ENCODE data around the gene GMPS. TPM values are rescaled to one million over a fixed set of nuclear protein-coding genes. Genes with fewer than 3 reads are reported as not detected.
"Not testable (repeated sequence)": the region's sequence is repeated elsewhere in the genome, so short reads cannot be mapped to it uniquely, and the experiment has no call there.

GMPS gene
- total RNA-seq = 100 to 1,000 TPM; 114 to 123 TPM

DNA sequence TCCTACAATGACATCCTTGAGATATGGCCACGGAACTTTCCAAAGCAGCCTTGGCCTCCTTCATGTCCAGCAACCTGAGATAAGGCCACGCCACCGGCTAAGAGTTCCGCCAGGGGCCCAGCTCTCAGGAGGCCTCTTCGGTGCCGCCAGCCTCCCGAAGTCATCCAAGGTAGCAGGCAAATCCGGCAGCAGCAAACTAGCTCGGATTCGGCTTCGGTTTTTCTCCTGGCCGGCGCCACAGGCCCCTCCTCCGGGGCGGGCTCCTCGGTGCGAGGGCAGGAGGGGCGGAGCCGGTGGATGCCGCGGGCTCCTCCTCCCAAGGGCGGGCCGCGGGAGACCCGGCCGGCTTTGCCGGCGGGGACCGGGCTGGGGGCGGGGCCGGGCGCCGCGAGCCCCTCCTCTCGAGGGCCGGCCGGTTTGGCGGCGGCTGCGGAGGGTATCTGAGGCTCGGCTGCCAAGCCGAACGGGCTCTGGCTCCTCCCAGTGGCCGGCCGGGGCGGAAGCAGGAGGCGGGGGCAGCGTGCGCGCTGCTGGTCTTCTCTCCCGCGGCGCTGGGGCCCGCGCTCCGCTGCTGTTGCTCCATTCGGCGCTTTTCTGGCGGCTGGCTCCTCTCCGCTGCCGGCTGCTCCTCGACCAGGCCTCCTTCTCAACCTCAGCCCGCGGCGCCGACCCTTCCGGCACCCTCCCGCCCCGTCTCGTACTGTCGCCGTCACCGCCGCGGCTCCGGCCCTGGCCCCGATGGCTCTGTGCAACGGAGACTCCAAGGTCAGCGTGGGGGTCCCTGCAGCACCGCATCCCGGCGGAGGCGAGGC, at the start of gene GMPS:
Gene GMPS, plus strand, starts transcription at position 518 of the 812 bp plus-strand sequence. Its CDS starts 221 bp downstream, at position 739.
- peak; percentile 94 for DNase-seq
- Mint-ChIP-seq H3K36me3 (ENCODE audit: low read depth) (peaks cover 3% of the 10 kb centered on the region), H3K4me1 (ENCODE audit: low read depth) (peaks cover 22% of the 10 kb centered on the region), H3K4me3 (peak within 1 kb of the TSS; percentile 90), H3K9me3 (no peaks in the 10 kb centered on the region), H3K27ac (peak within 1 kb of the TSS; percentile 90), H3K27me3 (ENCODE audit: low read depth) (no peaks in the 10 kb centered on the region)
- intact Hi-C loops (cut with micrococcal nuclease) = loop anchor here (1.0 to 10.0 kb wide), 9 partner anchors 8 to 1746 kb away; partner anchors contain the start of genes ARHGEF26, C3orf33, CCNL1 and DHX36
- CTCF ChIA-PET = interaction anchor here (0.8 to 2.9 kb wide), 5 partner anchors 11 to 64 kb away, joined by 3 to 21 read pairs (median 3); partner anchors contain the start of genes C3orf33 and SLC33A1

DNA sequence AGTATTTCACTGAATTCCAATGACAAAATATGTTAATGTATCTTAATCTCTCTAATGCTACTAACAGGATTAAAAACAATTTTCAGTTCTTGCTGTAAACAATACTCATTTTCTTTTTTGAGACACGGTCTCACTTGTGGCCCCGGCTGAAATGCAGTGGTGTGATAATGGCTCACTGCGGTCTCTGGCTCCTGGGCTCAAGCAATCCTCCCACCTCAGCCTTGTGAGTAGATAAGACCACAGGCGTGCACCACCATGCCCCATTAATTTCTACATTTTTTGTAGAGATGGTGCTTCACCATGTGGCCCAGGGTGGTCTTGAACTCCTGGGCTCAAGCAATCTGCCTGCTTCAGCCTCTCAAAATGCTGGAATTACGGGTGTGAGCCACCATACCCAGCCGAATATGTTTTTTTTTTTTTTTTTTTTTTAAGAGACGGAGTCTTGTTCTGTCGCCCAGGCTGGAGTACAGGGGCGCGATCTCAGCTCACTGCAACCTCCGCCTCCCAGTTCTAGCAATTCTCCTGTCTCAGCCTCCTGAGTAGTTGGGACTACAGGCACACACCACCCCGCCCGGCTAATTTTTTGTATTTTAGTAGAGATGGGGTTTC, 41.9 kb upstream of the GMPS start:
- H3K27ac Mint-ChIP-seq; H3K9me3 Mint-ChIP-seq; intact Hi-C loops (cut with micrococcal nuclease); H3K4me3 Mint-ChIP-seq; DNase-seq; H3K27me3 Mint-ChIP-seq (ENCODE audit: low read depth); H3K4me1 Mint-ChIP-seq (ENCODE audit: low read depth): not testable (repeated sequence)
- CTCF ChIA-PET = interaction anchor here (0.6 kb wide), 1 partner anchor 529 kb away, joined by 5 read pairs; no protein-coding TSS in a partner anchor
- peaks cover 11% of the 10 kb centered on the region for H3K36me3 Mint-ChIP-seq (ENCODE audit: low read depth)

DNA sequence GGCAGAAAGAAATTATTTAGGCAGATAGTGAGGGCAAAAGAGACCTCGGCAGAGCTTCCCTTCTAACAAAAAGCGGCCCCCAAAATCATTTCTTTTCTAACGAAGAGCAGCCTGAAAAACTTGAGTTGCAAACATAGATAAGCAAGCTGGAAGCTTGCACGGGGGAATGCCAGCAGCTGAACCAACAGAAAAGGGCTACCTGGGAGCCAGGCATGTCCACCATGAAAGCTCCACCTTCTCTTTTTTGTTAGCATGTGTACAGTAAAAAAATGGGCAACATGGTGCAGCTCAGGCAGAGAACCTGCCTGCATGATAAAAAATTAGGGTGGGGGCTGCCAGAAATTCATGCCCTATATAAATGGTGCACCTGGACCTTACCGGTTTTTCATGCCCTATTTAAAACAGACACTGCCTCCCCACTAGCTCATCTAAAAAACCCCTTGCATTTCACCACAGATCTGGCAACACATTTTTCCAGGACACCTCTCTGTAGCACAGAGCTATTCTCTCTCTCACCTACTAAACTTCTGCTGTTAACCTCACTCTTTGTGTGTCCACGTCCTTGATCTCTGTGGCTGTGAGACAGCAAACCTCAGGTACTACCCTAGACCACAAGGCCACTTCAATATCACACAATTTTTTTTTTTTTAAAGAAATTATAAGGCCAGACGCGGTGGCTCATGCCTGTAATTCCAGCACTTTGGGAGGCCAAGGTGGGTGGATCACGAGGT, 34.9 kb upstream of the GMPS start:
- H3K9me3 Mint-ChIP-seq = no peaks in the 10 kb centered on the region
- H3K27me3 Mint-ChIP-seq (ENCODE audit: low read depth) = no peaks in the 10 kb centered on the region
- H3K27ac Mint-ChIP-seq = no peak overlapping the region
- CTCF ChIA-PET = interaction anchor here (1.5 kb wide), 1 partner anchor 30 kb away, joined by 7 read pairs; the partner anchor contains the start of gene C3orf33
- DNase-seq = no peak
- peaks cover 10% of the 10 kb centered on the region for H3K36me3 Mint-ChIP-seq (ENCODE audit: low read depth)
- intact Hi-C loops (cut with micrococcal nuclease) = no loop called here
- H3K4me1 Mint-ChIP-seq (ENCODE audit: low read depth) = peaks cover 5% of the 10 kb centered on the region
- H3K4me3 Mint-ChIP-seq = no peak overlapping the region

GRCh38 chr3:155843569-155843968, 26.9 kb upstream of the GMPS start:
- no peak overlapping the region for H3K4me3 Mint-ChIP-seq
- peaks cover 35% of the 10 kb centered on the region for H3K4me1 Mint-ChIP-seq (ENCODE audit: low read depth)
- CTCF ChIA-PET = interaction anchor here (1.1 kb wide), 1 partner anchor 38 kb away, joined by 8 read pairs; the partner anchor contains the start of gene C3orf33
- no peak overlapping the region for H3K27ac Mint-ChIP-seq
- no peaks in the 10 kb centered on the region for H3K27me3 Mint-ChIP-seq (ENCODE audit: low read depth)
- intact Hi-C loops (cut with micrococcal nuclease) = loop anchor here (2.0 kb wide), 1 partner anchor 17 kb away; no protein-coding TSS in a partner anchor
- H3K9me3 Mint-ChIP-seq = no peaks in the 10 kb centered on the region
- no peak for DNase-seq
- peaks cover 14% of the 10 kb centered on the region for H3K36me3 Mint-ChIP-seq (ENCODE audit: low read depth)

- DNase-seq = no peak
- Mint-ChIP-seq H3K27me3 (ENCODE audit: low read depth) (no peaks in the 10 kb centered on the region), H3K9me3 (no peaks in the 10 kb centered on the region), H3K27ac (no peak overlapping the region), H3K4me1 (ENCODE audit: low read depth) (peaks cover 48% of the 10 kb centered on the region), H3K4me3 (no peak overlapping the region), H3K36me3 (ENCODE audit: low read depth) (peaks cover 22% of the 10 kb centered on the region)
- intact Hi-C loops (cut with micrococcal nuclease) = no loop called here
- CTCF ChIA-PET = no interaction called here
These were observed 24.3 kb upstream of the GMPS start for GRCh38 chr3:155846119-155846518.

DNA sequence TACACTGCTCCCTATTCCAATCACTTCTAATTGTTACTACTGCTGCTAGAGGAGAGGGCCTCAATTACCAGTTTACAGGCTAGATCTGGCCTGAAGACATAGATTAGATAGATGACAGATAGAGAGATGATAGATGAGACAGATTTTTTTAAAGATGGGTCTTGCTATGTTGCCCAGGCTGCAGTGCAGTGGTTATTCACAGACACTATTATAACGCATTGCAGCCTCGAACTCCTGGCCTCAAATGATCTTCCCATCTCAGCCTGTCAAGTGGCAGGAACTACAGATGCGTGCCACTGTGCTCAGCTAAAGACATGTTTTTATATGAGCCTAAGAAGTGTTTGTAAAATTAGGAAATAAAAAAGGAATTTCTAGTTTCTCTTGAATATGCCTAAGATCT, 22.5 kb upstream of the GMPS start:
- no peak overlapping the region for H3K27ac Mint-ChIP-seq
- H3K4me1 Mint-ChIP-seq (ENCODE audit: low read depth) = peaks cover 60% of the 10 kb centered on the region
- H3K4me3 Mint-ChIP-seq = no peak overlapping the region
- peaks cover 34% of the 10 kb centered on the region for H3K36me3 Mint-ChIP-seq (ENCODE audit: low read depth)
- no peaks in the 10 kb centered on the region for H3K9me3 Mint-ChIP-seq
- no peak for DNase-seq
- H3K27me3 Mint-ChIP-seq (ENCODE audit: low read depth) = no peaks in the 10 kb centered on the region
- CTCF ChIA-PET = no interaction called here
- intact Hi-C loops (cut with micrococcal nuclease) = no loop called here

DNA sequence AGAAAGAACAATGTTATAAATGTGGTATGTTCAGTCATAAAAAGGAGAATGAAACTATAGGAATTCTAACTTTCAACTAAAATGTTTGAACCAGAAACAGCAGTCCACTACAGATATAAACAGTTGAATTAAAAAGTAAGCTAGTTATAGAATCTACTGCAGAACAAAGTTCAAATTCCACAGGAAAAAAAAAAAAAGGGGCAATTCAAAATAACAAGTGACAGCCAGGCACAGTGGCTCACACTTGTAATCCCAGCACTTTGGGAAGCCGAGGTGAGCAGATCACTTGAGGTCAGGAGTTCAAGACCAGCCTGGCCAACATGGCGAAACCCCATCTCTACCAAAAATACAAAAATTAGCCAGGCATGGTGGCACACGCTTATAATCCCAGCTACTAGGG, 21.0 kb upstream of the GMPS start:
- H3K27me3 Mint-ChIP-seq (ENCODE audit: low read depth); intact Hi-C loops (cut with micrococcal nuclease); DNase-seq; H3K9me3 Mint-ChIP-seq; H3K27ac Mint-ChIP-seq: not testable (repeated sequence)
- Mint-ChIP-seq H3K36me3 (ENCODE audit: low read depth) (peaks cover 38% of the 10 kb centered on the region), H3K4me3 (peak overlapping the region; percentile 32), H3K4me1 (ENCODE audit: low read depth) (peaks cover 51% of the 10 kb centered on the region)
- CTCF ChIA-PET = interaction anchor here (1.0 kb wide), 1 partner anchor 20 kb away, joined by 3 read pairs; no protein-coding TSS in a partner anchor

GRCh38 chr3:155852341-155852740, 18.1 kb upstream of the GMPS start:
- peaks cover 31% of the 10 kb centered on the region for H3K36me3 Mint-ChIP-seq (ENCODE audit: low read depth)
- CTCF ChIA-PET = interaction anchor here (2.3 to 3.7 kb wide), 2 partner anchors 18 to 46 kb away, joined by 6 to 32 read pairs; partner anchors contain the start of genes C3orf33 and GMPS
- no peaks in the 10 kb centered on the region for H3K9me3 Mint-ChIP-seq
- no peaks in the 10 kb centered on the region for H3K27me3 Mint-ChIP-seq (ENCODE audit: low read depth)
- intact Hi-C loops (cut with micrococcal nuclease) = loop anchor here (5.0 to 10.0 kb wide), 3 partner anchors 822 to 1232 kb away; partner anchors contain the start of gene TIPARP
- H3K27ac Mint-ChIP-seq = peak overlapping the region; percentile 16
- no peak for DNase-seq
- H3K4me1 Mint-ChIP-seq (ENCODE audit: low read depth) = peaks cover 40% of the 10 kb centered on the region
- H3K4me3 Mint-ChIP-seq = peak overlapping the region; percentile 98

DNA sequence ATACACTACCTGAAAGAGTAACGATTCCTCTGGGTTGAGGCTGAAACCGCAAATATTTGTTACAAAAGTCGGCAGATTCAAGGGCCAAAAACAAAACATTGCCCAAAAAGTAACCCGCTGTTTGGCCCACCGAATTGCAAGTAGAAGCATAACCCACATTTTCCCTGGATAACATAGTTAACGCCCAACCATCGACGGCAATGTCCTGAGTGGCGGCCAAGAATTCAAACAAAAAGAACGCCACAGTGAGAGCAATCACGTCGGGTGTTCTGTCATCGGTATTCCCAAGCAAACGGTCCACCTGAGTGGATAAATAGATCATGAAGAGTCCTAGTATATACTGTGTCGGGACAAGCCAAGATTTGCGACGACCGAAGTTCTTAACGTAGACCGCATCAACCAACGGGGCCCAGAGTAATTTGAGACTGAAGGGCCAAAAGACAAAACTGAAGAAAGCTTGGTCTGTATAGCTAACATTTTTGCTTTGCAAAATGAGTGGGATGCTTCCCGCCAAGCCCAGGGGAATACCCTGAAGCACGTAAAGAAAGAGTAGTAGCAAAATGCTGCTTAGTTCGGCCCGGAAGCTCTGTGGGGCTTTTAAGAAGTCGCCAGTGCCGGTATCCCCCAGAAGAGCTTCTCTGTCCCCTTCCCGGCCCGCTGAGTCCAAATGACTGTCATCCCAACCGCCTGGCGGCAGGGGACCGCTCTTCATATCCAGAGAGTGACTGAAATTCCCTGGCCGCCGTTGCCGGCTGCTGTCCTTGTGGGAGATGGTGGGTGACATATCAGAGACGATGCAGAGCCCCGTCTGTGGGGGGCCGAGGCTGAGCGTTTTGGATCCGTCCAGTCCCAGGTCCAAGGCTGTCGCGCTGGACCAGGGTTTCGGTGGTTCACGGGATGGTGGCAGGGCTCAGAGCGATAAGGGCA, 17.0 kb upstream of the GMPS start:
- H3K27ac Mint-ChIP-seq = peak overlapping the region; percentile 99
- H3K9me3 Mint-ChIP-seq = no peaks in the 10 kb centered on the region
- DNase-seq = peak; percentile 66
- peak overlapping the region; percentile 98 for H3K4me3 Mint-ChIP-seq
- H3K4me1 Mint-ChIP-seq (ENCODE audit: low read depth) = peaks cover 32% of the 10 kb centered on the region
- H3K27me3 Mint-ChIP-seq (ENCODE audit: low read depth) = no peaks in the 10 kb centered on the region
- H3K36me3 Mint-ChIP-seq (ENCODE audit: low read depth) = peaks cover 25% of the 10 kb centered on the region
- CTCF ChIA-PET = interaction anchor here (2.3 to 3.7 kb wide), 2 partner anchors 16 to 47 kb away, joined by 6 to 32 read pairs; partner anchors contain the start of genes C3orf33 and GMPS
- intact Hi-C loops (cut with micrococcal nuclease) = loop anchor here (1.0 to 10.0 kb wide), 13 partner anchors 9 to 1529 kb away; partner anchors contain the start of genes C3orf33, CCNL1, DHX36 and GMPS

DNA sequence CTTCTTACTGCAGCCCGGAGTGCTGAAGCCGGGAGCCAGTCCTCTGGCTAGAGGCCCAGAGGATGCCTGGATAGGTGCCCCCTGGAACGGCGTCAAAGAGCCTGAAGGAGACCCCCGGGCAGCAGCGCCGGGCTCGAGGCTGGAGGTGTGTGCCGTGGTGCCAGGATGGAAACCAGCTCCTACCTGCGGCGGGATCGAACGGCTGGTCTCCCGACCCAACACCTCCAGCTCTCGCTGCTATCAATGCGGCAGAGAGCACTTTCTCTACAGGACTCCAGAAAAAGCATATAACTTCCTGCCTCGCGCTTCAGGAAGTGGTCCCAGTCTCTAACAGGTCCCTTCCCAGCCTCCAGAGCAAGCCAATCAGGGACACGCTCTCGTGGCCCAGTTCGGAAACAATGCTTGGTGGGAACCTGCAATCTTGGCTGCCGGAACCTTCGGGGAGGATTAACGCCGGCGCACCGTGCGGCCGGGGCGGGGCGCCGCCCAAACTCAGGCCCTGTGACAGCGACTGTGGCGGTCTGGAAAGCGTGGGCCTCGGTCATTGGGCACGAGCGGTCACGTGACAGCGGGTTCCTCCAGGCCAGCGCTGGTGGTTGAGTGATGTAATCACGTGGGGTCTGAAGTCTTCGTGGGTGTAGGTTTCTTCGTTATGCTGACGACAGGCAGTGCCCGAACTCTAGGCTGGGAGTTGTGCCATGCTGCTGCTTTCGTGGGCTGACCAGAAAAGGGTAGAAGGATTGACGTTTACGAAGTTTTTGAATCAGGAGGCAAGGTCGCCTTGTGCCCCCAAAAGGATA, 16.1 kb upstream of the GMPS start, which contains the start of gene SLC33A1:
Gene SLC33A1, minus strand, starts transcription at position 287 of the 800 bp plus-strand sequence. CDS start 430 bp downstream, outside the sequence.
- peaks cover 22% of the 10 kb centered on the region for H3K36me3 Mint-ChIP-seq (ENCODE audit: low read depth)
- intact Hi-C loops (cut with micrococcal nuclease) = loop anchor here (1.0 to 10.0 kb wide), 13 partner anchors 8 to 1530 kb away; partner anchors contain the start of genes C3orf33, CCNL1, DHX36 and GMPS
- H3K4me3 Mint-ChIP-seq = peak within 1 kb of the TSS; percentile 98
- peak; percentile 99 for DNase-seq
- H3K4me1 Mint-ChIP-seq (ENCODE audit: low read depth) = peaks cover 28% of the 10 kb centered on the region
- H3K27me3 Mint-ChIP-seq (ENCODE audit: low read depth) = no peaks in the 10 kb centered on the region
- peak within 1 kb of the TSS; percentile 99 for H3K27ac Mint-ChIP-seq
- CTCF ChIA-PET = interaction anchor here (2.3 to 3.7 kb wide), 2 partner anchors 16 to 48 kb away, joined by 6 to 32 read pairs; partner anchors contain the start of genes C3orf33 and GMPS
- no peaks in the 10 kb centered on the region for H3K9me3 Mint-ChIP-seq

Measured in activated naive CD4-positive, alpha-beta T cell treated with anti-CD3 and anti-CD28 coated beads for 36 hours (primary cell).